GM18507 (cell line): Measurements from ENCODE around the gene LRFN4.

Source experiments
- DNase-seq: peaks from one replicate; pipeline ENCODE4 v3.0.0; 2011; ENCODE audit warnings: low read depth; ENCODE audit not compliant: insufficient read length; ENCODE audit errors: extremely low spot score
- FAIRE-seq: peaks from 2 replicates; lab custom pipeline; 2011; peaks lifted over from hg19 to GRCh38; lab: Jason Lieb, UNC

LRFN4 gene

GRCh38 chr11:66855574-66856495 lies 1.0 kb upstream of the LRFN4 start:
- DNase-seq: peak; percentile 98
- FAIRE-seq: peak; percentile 78

GRCh38 chr11:66857234-66857926 lies 516 bp downstream of the LRFN4 start:
- FAIRE-seq: no peak

GRCh38 chr11:66857927-66858185 lies 992 bp downstream of the LRFN4 start:
- FAIRE-seq: no peak
- DNase-seq: no peak

More at GRCh38 chr11:66857234-66857926, 516 bp downstream of the LRFN4 start:
- DNase-seq: no peak

- DNase-seq: no peak
- FAIRE-seq: no peak
Measured at GRCh38 chr11:66858186-66858938, 1.5 kb downstream of the LRFN4 start.

GRCh38 chr11:66858939-66859685 lies 2.2 kb downstream of the LRFN4 start:
- no peak for FAIRE-seq
- DNase-seq: no peak

- DNase-seq (no peak), FAIRE-seq (no peak)
Measured at GRCh38 chr11:66859686-66860448, 3.0 kb downstream of the LRFN4 start.

- DNase-seq: no peak
Measured at GRCh38 chr11:66860449-66860831, 3.6 kb downstream of the LRFN4 start.

GRCh38 chr11:66861038-66861773 lies 4.3 kb downstream of the LRFN4 start:
- FAIRE-seq: no peak
- no peak for DNase-seq

More at GRCh38 chr11:66860449-66860831, 3.6 kb downstream of the LRFN4 start:
- FAIRE-seq: no peak

- DNase-seq (no peak), FAIRE-seq (no peak)
Measured at GRCh38 chr11:66861774-66862558, 5.1 kb downstream of the LRFN4 start.

GRCh38 chr11:66862559-66863037 lies 5.7 kb downstream of the LRFN4 start:
- FAIRE-seq: no peak

GRCh38 chr11:66863428-66864125 lies 6.7 kb downstream of the LRFN4 start:
- no peak for FAIRE-seq
- no peak for DNase-seq

More at GRCh38 chr11:66862559-66863037, 5.7 kb downstream of the LRFN4 start:
- no peak for DNase-seq

GRCh38 chr11:66864172-66864901 lies 7.5 kb downstream of the LRFN4 start:
- no peak for FAIRE-seq
- no peak for DNase-seq

GRCh38 chr11:66864924-66865697 lies 8.2 kb downstream of the LRFN4 start:
- FAIRE-seq (no peak), DNase-seq (no peak)

- no peak for FAIRE-seq
- no peak for DNase-seq
Measured at GRCh38 chr11:66866007-66866406, 9.1 kb downstream of the LRFN4 start.

GRCh38 chr11:66866511-66866986 lies 9.7 kb downstream of the LRFN4 start:
- FAIRE-seq: no peak
- no peak for DNase-seq
